Neural progenitor cell (in vitro differentiated cells): ENCODE results near the gene ZSWIM4. TPM values are rescaled to one million over a fixed set of nuclear protein-coding genes. Genes with fewer than 3 reads are reported as not detected.

Experiments
- DNase-seq: peaks from one replicate; pipeline ENCODE4 v3.0.0-alpha.2; 2016; ENCODE audit warnings: low spot score
- H2AFZ ChIP-seq: fragments of 200-600 bp; sonication (generic); replicated peaks from 2 replicates; pipeline ENCODE4 v1.6.1; 2016; ENCODE audit warnings: antibody characterized with exemption
- H3F3A ChIP-seq: fragments of 200-600 bp; sonication (generic); 2 replicates; pipeline ENCODE4 v1.6.1; 2016; ENCODE audit warnings: antibody characterized with exemption, low read depth
- H3K27ac ChIP-seq: fragments of 200-600 bp; sonication (generic); 2 replicates; pipeline ENCODE4 v1.5.1; 2016; ENCODE audit warnings: mild to moderate bottlenecking
- H3K27me3 ChIP-seq: fragments of 200-600 bp; sonication (generic); 2 replicates; pipeline ENCODE4 v1.6.1; 2016; ENCODE audit warnings: mild to moderate bottlenecking, moderate library complexity
- H3K36me3 ChIP-seq: fragments of 200-600 bp; sonication (generic); 2 replicates; pipeline ENCODE4 v1.5.1; 2016
- H3K4me1 ChIP-seq: fragments of 200-600 bp; sonication (generic); 2 replicates; pipeline ENCODE4 v1.6.1; 2016; ENCODE audit warnings: mixed run types
- H3K4me2 ChIP-seq: fragments of 200-600 bp; sonication (generic); 2 replicates; pipeline ENCODE4 v1.6.1; 2016
- H3K4me3 ChIP-seq: fragments of 200-600 bp; sonication (generic); 2 replicates; pipeline ENCODE4 v1.5.1; 2016
- H3K79me2 ChIP-seq: fragments of 200-600 bp; sonication (generic); 2 replicates; pipeline ENCODE4 v1.6.1; 2016; ENCODE audit warnings: low read depth
- H3K9ac ChIP-seq: fragments of 200-600 bp; sonication (generic); 2 replicates; pipeline ENCODE4 v1.6.1; 2016
- H3K9me3 ChIP-seq: fragments of 200-600 bp; sonication (generic); 2 replicates; pipeline ENCODE4 v1.5.1; 2016; ENCODE audit warnings: low read depth
- H4K20me1 ChIP-seq: fragments of 200-600 bp; sonication (generic); 2 replicates; pipeline ENCODE4 v1.6.1; 2016; ENCODE audit warnings: low read depth
- H3K27ac Mint-ChIP-seq: 3 replicates; pipeline ENCODE4 v1.8.0; 2021; ENCODE audit warnings: mixed read lengths
- H3K27me3 Mint-ChIP-seq: 2 replicates; pipeline ENCODE4 v1.8.0; 2022; ENCODE audit warnings: low read depth, mild to moderate bottlenecking, inconsistent platforms, moderate library complexity, mixed read lengths; ENCODE audit not compliant: insufficient read depth
- H3K36me3 Mint-ChIP-seq: 3 replicates; pipeline ENCODE4 v1.8.0; 2021; ENCODE audit warnings: mixed read lengths
- H3K4me1 Mint-ChIP-seq: 3 replicates; pipeline ENCODE4 v1.8.0; 2021; ENCODE audit warnings: mixed read lengths
- H3K4me3 Mint-ChIP-seq: 3 replicates; pipeline ENCODE4 v1.8.0; 2021; ENCODE audit warnings: mild to moderate bottlenecking, moderate library complexity, mixed read lengths
- H3K9me3 Mint-ChIP-seq: 3 replicates; pipeline ENCODE4 v1.8.0; 2020; ENCODE audit warnings: mixed read lengths
- CTCF ChIP-seq: fragments of 200-600 bp; sonication (generic); IDR thresholded peaks from 2 replicates; pipeline ENCODE4 v1.5.1; 2017; ENCODE audit warnings: antibody characterized with exemption, mild to moderate bottlenecking
- EZH2 ChIP-seq: fragments of 200-600 bp; sonication (generic); IDR thresholded peaks from 2 replicates; pipeline ENCODE4 v1.6.1; 2017; ENCODE audit warnings: antibody characterized with exemption, mild to moderate bottlenecking, moderate library complexity
- EZH2phosphoT487 ChIP-seq: fragments of 200-600 bp; sonication (generic); IDR thresholded peaks from 2 replicates; pipeline ENCODE4 v1.6.1; 2017; ENCODE audit warnings: antibody characterized with exemption
- total RNA-seq: library from RNA; depleted of rRNA; stranded (reverse); fragments of >200 nt; gene quantifications from 2 replicates; pipeline ENCODE4 v1.2.3, GENCODE V29; 2015; ENCODE audit warnings: low replicate concordance

ZSWIM4 gene
- total RNA-seq, 1 donor from 2014 or later, result 6.7 TPM

- H3K9me3 Mint-ChIP-seq, result no peaks in the 10 kb centered on the region
- Histone ChIP-seq H3K4me2 (no peak overlapping the region), H3K27ac (no peak overlapping the region), H3K36me3 (no peaks in the 10 kb centered on the region), H2AFZ (no peak overlapping the region), H3F3A (peaks cover 19% of the 10 kb centered on the region), H3K79me2 (no peaks in the 10 kb centered on the region), H3K27me3 (no peaks in the 10 kb centered on the region), H3K9me3 (no peaks in the 10 kb centered on the region), H3K9ac (no peak overlapping the region), H3K4me3 (no peak overlapping the region), H3K4me1 (no peaks in the 10 kb centered on the region), H4K20me1 (peaks cover 9% of the 10 kb centered on the region)
- peaks cover 5% of the 10 kb centered on the region for H3K27me3 Mint-ChIP-seq
- H3K4me3 Mint-ChIP-seq, result no peak overlapping the region
- H3K36me3 Mint-ChIP-seq, result peaks cover 25% of the 10 kb centered on the region
- peaks cover 4% of the 10 kb centered on the region for H3K4me1 Mint-ChIP-seq
- TF ChIP-seq CTCF (no peak), EZH2 (no peak), EZH2phosphoT487 (no peak)
- no peak for DNase-seq
- no peak overlapping the region for H3K27ac Mint-ChIP-seq
Measured at GRCh38 chr19:13813147-13813546, 17.9 kb downstream of the ZSWIM4 start.

- H3K36me3 ChIP-seq, result no peaks in the 10 kb centered on the region
- no peak overlapping the region for H3K27ac Mint-ChIP-seq
- no peak for DNase-seq
Measured at GRCh38 chr19:13814550-13814949, 19.3 kb downstream of the ZSWIM4 start.

GRCh38 chr19:13817018-13817614, 21.9 kb downstream of the ZSWIM4 start:
- Mint-ChIP-seq H3K4me1 (peaks cover 7% of the 10 kb centered on the region), H3K27me3 (peaks cover 8% of the 10 kb centered on the region), H3K36me3 (peaks cover 27% of the 10 kb centered on the region), H3K9me3 (no peaks in the 10 kb centered on the region), H3K4me3 (no peak overlapping the region), H3K27ac (no peak overlapping the region)
- peak overlapping the region; percentile 87 for H3K4me2 ChIP-seq
- peaks cover under 1% of the 10 kb centered on the region for H3K36me3 ChIP-seq
- H3K79me2 ChIP-seq, result no peaks in the 10 kb centered on the region
- H4K20me1 ChIP-seq, result peaks cover 18% of the 10 kb centered on the region
- H3K9ac ChIP-seq, result no peak overlapping the region
- peak overlapping the region; percentile 52 for H3K4me3 ChIP-seq
- TF ChIP-seq CTCF, result no peak
- TF ChIP-seq EZH2, result no peak
- TF ChIP-seq EZH2phosphoT487, result no peak
- H3F3A ChIP-seq, result peaks cover 24% of the 10 kb centered on the region
- no peak overlapping the region for H2AFZ ChIP-seq
- no peaks in the 10 kb centered on the region for H3K27me3 ChIP-seq
- no peaks in the 10 kb centered on the region for H3K4me1 ChIP-seq
- peak overlapping the region; percentile 41 for H3K27ac ChIP-seq
- peak; percentile 94 for DNase-seq
- no peaks in the 10 kb centered on the region for H3K9me3 ChIP-seq

More at GRCh38 chr19:13814550-13814949, 19.3 kb downstream of the ZSWIM4 start:
- Histone ChIP-seq H2AFZ (no peak overlapping the region), H3K4me1 (no peaks in the 10 kb centered on the region), H3K9me3 (no peaks in the 10 kb centered on the region), H3K4me2 (no peak overlapping the region), H3K27ac (no peak overlapping the region), H3F3A (peaks cover 24% of the 10 kb centered on the region), H3K27me3 (no peaks in the 10 kb centered on the region), H3K4me3 (no peak overlapping the region), H3K9ac (no peak overlapping the region), H3K79me2 (no peaks in the 10 kb centered on the region), H4K20me1 (peaks cover 18% of the 10 kb centered on the region)
- H3K4me1 Mint-ChIP-seq, result peaks cover 7% of the 10 kb centered on the region
- no peak overlapping the region for H3K4me3 Mint-ChIP-seq
- TF ChIP-seq EZH2phosphoT487 (no peak), EZH2 (no peak), CTCF (no peak)
- H3K27me3 Mint-ChIP-seq, result peaks cover 8% of the 10 kb centered on the region
- no peaks in the 10 kb centered on the region for H3K9me3 Mint-ChIP-seq
- peaks cover 25% of the 10 kb centered on the region for H3K36me3 Mint-ChIP-seq
